K562 (cell line): ENCODE results near the gene SIM2. TPM values are rescaled to one million over a fixed set of nuclear protein-coding genes. Genes with fewer than 3 reads are reported as not detected.

Experiments used
- ATAC-seq: fragments of 200-7000 bp; cut with Tn5 transposase; 3 replicates; pipeline ENCODE4 v1.9.1; 2020; ENCODE audit warnings: moderate library complexity
- BruUV-seq: library from RNA; stranded (reverse); fragments of 400-500 nt; replicated peaks from 2 replicates; lab custom pipeline; 2021; lab: Mats Ljungman, UMichigan
- CTCF ChIA-PET: fragments of 300-600 bp; formaldehyde crosslinking; extraction: SDS; loops from one replicate; lab custom pipeline; 2021; ENCODE audit warnings: low intra/inter-chr PET ratio; lab: Yijun Ruan, JAX
- POLR2A ChIA-PET: fragments of 300-600, 350-650 bp; sonication (Branson Sonifier 250); formaldehyde crosslinking; extraction: SDS; loops from one replicate; lab custom pipeline; 2021; ENCODE audit warnings: antibody characterized with exemption, inconsistent platforms; lab: Yijun Ruan, JAX
- DNase-seq, 4 experiments: peaks; one replicate each; pipeline versions ENCODE4 v3.0.0 to v3.0.0-alpha.2; 2011 to 2018; ENCODE audit warnings: low spot score in 3 of 4, mixed read lengths in 3 of 4; ENCODE audit errors: extremely low read depth in 1 of 4
- FAIRE-seq: peaks from 2 replicates; lab custom pipeline; 2011; peaks lifted over from hg19 to GRCh38; lab: Jason Lieb, UNC
- H2AFZ ChIP-seq: 2 replicates; pipeline ENCODE4 v1.6.0; 2011; ENCODE audit warnings: low read depth, low read length, control low read depth, inconsistent platforms
- H3K27ac ChIP-seq: fragments of 200-600 bp; 3 replicates; pipeline ENCODE4 v1.8.0; 2011; ENCODE audit warnings: low read depth, mild to moderate bottlenecking, control low read depth, inconsistent platforms, low read length, moderate library complexity, mixed read lengths; ENCODE audit errors: extremely low read depth
- H3K27me3 ChIP-seq, 2 experiments: fragments of 300-600 bp in 1 of 2; 2 replicates in 1 of 2; 3 replicates in 1 of 2; pipeline versions ENCODE4 v1.6.0 to v1.8.0; 2011; ENCODE audit warnings: inconsistent platforms in 2 of 2, low read length in 2 of 2, mild to moderate bottlenecking in 1 of 2, mixed read lengths in 1 of 2, moderate library complexity in 1 of 2; ENCODE audit not compliant: control insufficient read depth in 2 of 2, insufficient read depth in 2 of 2
- H3K36me3 ChIP-seq: fragments of 300-600 bp; 3 replicates; pipeline ENCODE4 v1.8.0; 2011; ENCODE audit warnings: mild to moderate bottlenecking, low read length, inconsistent platforms; ENCODE audit not compliant: control insufficient read depth, insufficient read depth
- H3K4me1 ChIP-seq, 2 experiments: fragments of 200-600 bp in 1 of 2; replicated peaks in 1 of 2; 2 replicates in 1 of 2; 3 replicates in 1 of 2; pipeline versions ENCODE4 v1.5.1 to v1.8.0; 2011; ENCODE audit warnings: inconsistent platforms in 2 of 2, low read length in 2 of 2, mild to moderate bottlenecking in 1 of 2, mixed read lengths in 1 of 2, moderate library complexity in 1 of 2; ENCODE audit not compliant: control insufficient read depth in 2 of 2, insufficient read depth in 2 of 2
- H3K4me2 ChIP-seq: 2 replicates; pipeline ENCODE4 v1.6.1; 2011; ENCODE audit warnings: low read length, control low read depth, inconsistent platforms, mixed read lengths; ENCODE audit not compliant: insufficient read depth
- H3K4me3 ChIP-seq: fragments of 200-600 bp; sonication (generic), shearing (Covaris generic); 2 replicates; pipeline ENCODE4 v1.5.1; 2016; ENCODE audit warnings: control low read depth, inconsistent platforms
- H3K79me2 ChIP-seq: fragments of 200-600 bp; 3 replicates; pipeline ENCODE4 v1.8.0; 2011; ENCODE audit warnings: low read length, inconsistent platforms; ENCODE audit not compliant: control insufficient read depth, insufficient read depth
- H3K9ac ChIP-seq, 2 experiments: 2 replicates each; pipeline versions ENCODE4 v1.6.0 to v1.6.1; 2011; ENCODE audit warnings: low read depth in 2 of 2, low read length in 2 of 2, control low read depth in 1 of 2, inconsistent platforms in 1 of 2, mild to moderate bottlenecking in 1 of 2, mixed read lengths in 1 of 2; ENCODE audit not compliant: insufficient read depth in 1 of 2
- H3K9me1 ChIP-seq: one replicate; pipeline ENCODE4 v1.6.0; 2011; ENCODE audit warnings: inconsistent platforms, mild to moderate bottlenecking, low read length, moderate library complexity; ENCODE audit not compliant: control insufficient read depth, insufficient read depth
- H3K9me3 ChIP-seq: replicated peaks from 2 replicates; pipeline ENCODE4 v1.5.1; 2011; ENCODE audit warnings: low read depth, low read length, inconsistent platforms; ENCODE audit not compliant: control insufficient read depth, insufficient read depth
- H4K20me1 ChIP-seq: replicated peaks from 2 replicates; pipeline ENCODE4 v1.6.1; 2011; ENCODE audit warnings: low read length, inconsistent platforms, mixed read lengths; ENCODE audit not compliant: control insufficient read depth, insufficient read depth
- BDP1 ChIP-seq: IDR thresholded peaks from 3 replicates; pipeline ENCODE4 v1.6.1; 2011; ENCODE audit not compliant: insufficient read length, insufficient read depth
- CTBP1 ChIP-seq: fragments of 450-650 bp; IDR thresholded peaks from 2 replicates; pipeline ENCODE4 v1.6.1; 2016; ENCODE audit warnings: borderline replicate concordance
- ESRRA ChIP-seq: fragments of 450-650 bp; IDR thresholded peaks from 2 replicates; pipeline ENCODE4 v1.6.1; 2014; ENCODE audit warnings: low read depth, mild to moderate bottlenecking, moderate library complexity, borderline replicate concordance
- MED1 ChIP-seq: sonication (generic); formaldehyde crosslinking; IDR thresholded peaks from 2 replicates; pipeline ENCODE4 v1.8.1; 2023; ENCODE audit warnings: missing genetic modification reagents, borderline replicate concordance
- MTA1 ChIP-seq: fragments of 450-650 bp; IDR thresholded peaks from 2 replicates; pipeline ENCODE4 v1.6.1; 2017; ENCODE audit warnings: borderline replicate concordance
- NR2C2 ChIP-seq, 2 experiments: fragments of 200-800 bp in 1 of 2; sonication (Bioruptor generic) in 1 of 2; sonication (generic) in 1 of 2; formaldehyde crosslinking in 1 of 2; IDR thresholded peaks; 2 replicates each; pipeline versions ENCODE4 v1.6.1 to v1.8.0; 2016 to 2022; ENCODE audit warnings: mild to moderate bottlenecking in 1 of 2, missing compliant biosample characterization in 1 of 2, missing genetic modification characterization in 1 of 2, missing genetic modification reagents in 1 of 2
- TAF1 ChIP-seq: IDR thresholded peaks from 2 replicates; pipeline ENCODE4 v1.6.1; 2011; ENCODE audit warnings: mild to moderate bottlenecking, low read length, moderate library complexity; ENCODE audit not compliant: insufficient read depth, control insufficient read depth, severe bottlenecking; ENCODE audit errors: extremely low read depth
- ZNF174 ChIP-seq: fragments of 250-450 bp; sonication (Bioruptor Pico); IDR thresholded peaks from 2 replicates; pipeline ENCODE4 v1.4.0; 2020; ENCODE audit warnings: mild to moderate bottlenecking
- ZSCAN32 ChIP-seq: fragments of 450-650 bp; formaldehyde crosslinking; IDR thresholded peaks from 2 replicates; pipeline ENCODE4 v1.4.0; 2020; ENCODE audit warnings: mild to moderate bottlenecking, moderate library complexity
- WGBS: fragments of 100-300 bp; shearing (Covaris generic); methylation state at CpG from one replicate; pipeline ENCODE4 v1.1.6; 2016; ENCODE audit warnings: low coverage, mixed read lengths; ENCODE audit not compliant: insufficient coverage; ENCODE audit errors: missing lambda C conversion rate; 5-methylcytosine and 5-hydroxymethylcytosine counted together
- in situ Hi-C: fragments of 300-500 bp; cut with MboI; formaldehyde crosslinking; loops from 4 replicates; pipeline ENCODE4 v1.15.0; 2018; ENCODE audit warnings: inconsistent platforms, mixed read lengths
- intact Hi-C: fragments of 100-400 bp; cut with micrococcal nuclease; formaldehyde crosslinking; loops from 2 replicates; pipeline ENCODE4 v1.14.2; 2022
- polyA plus RNA-seq, 8 experiments: library from polyadenylated mRNA; depleted of rRNA in 4 of 8; stranded (reverse) in 5 of 8; unstranded in 3 of 8; fragments of >200 nt; fragmentation: Nextera tagmentation in 2 of 8; fragmentation: Illumina TruSeq in 1 of 8; extraction: Ambion mirVana in 2 of 8; extraction: Trizol in 1 of 8; gene quantifications; 2 replicates each; pipeline versions ENCODE4 v1.2.1 to v1.2.3, GENCODE V29; 2011 to 2014; ENCODE audit warnings: inconsistent platforms in 1 of 8, missing spikeins in 1 of 8
- total RNA-seq, 7 experiments: library from RNA; depleted of rRNA in 6 of 7; stranded (reverse); fragments of >200 nt in 6 of 7; fragmentation: Illumina TruSeq in 2 of 7; extraction: Trizol in 2 of 7; gene quantifications; 2 replicates each; pipeline versions ENCODE4 v1.2.1 to v1.2.3, GENCODE V29; 2011 to 2021; ENCODE audit warnings: low replicate concordance in 1 of 7
- TF ChIP-seq, protein P1 (sequence below): sonication (generic); formaldehyde crosslinking; IDR thresholded peaks from 2 replicates; pipeline ENCODE4 v1.8.1; 2022; ENCODE audit warnings: missing genetic modification reagents
- TF ChIP-seq, protein P2 (sequence below): fragments of 200-600 bp; sonication (generic); IDR thresholded peaks from one replicate; pipeline ENCODE4 v1.6.1; 2012; ENCODE audit warnings: mild to moderate bottlenecking, low read depth, low read length, inconsistent platforms

The SIM2 gene
- total and polyA plus RNA-seq, 9 of the 15 experiments (the other 6 are each of a cell fraction or from before 2014, with no cell fraction given): 0.07 to 0.11 (median 0.08) TPM; not detected in 6

DNA sequence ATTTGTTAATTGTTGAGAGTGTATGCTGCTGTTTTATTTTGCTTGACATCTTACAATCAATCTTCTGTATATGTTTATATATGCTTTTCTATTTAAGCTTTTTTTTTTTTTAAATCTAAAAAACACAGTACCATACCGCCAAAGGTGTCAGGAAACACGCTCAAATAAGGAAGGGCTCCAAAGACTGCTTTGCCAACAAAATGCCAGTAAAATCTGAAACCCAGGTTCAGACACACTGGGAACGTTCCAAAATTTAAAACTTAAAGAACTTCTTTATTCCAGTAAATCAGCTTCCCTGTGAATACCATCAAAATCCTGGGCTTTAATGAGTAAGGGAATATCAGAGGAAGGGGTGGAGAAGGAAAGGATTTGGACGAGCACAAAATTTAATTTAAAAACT lies 87.3 kb downstream of the SIM2 start:
- H3K9me1 ChIP-seq: no peaks in the 10 kb centered on the region
- H3K4me3 ChIP-seq: no peak overlapping the region
- ATAC-seq (no peak), FAIRE-seq (no peak), DNase-seq (no peak)
- H3K79me2 ChIP-seq: no peaks in the 10 kb centered on the region
- BruUV-seq: no TSS peak
- no peaks in the 10 kb centered on the region for H3K36me3 ChIP-seq
- ChIA-PET POLR2A (interaction anchor here (0.6 kb wide), 1 partner anchor 17 kb away, joined by 3 read pairs; no protein-coding TSS in a partner anchor), CTCF (no interaction called here)
- no peak overlapping the region for H3K27ac ChIP-seq
- H4K20me1 ChIP-seq: no peaks in the 10 kb centered on the region
- H3K4me2 ChIP-seq: no peak overlapping the region
- H2AFZ ChIP-seq: no peak overlapping the region
- no peaks in the 10 kb centered on the region for H3K27me3 ChIP-seq
- no peak overlapping the region for H3K9ac ChIP-seq
- H3K4me1 ChIP-seq: peaks cover 0 to 3% of the 10 kb centered on the region in 2 experiments; a peak in 1 of 5 replicates
- WGBS: 18% methylated on average over 4 of the region's 4 CpGs
- H3K9me3 ChIP-seq: no peaks in the 10 kb centered on the region
- in situ Hi-C loops (no loop called here), intact Hi-C loops (no loop called here)
- TF ChIP-seq CTBP1 (no peak), MTA1 (no peak), TAF1 (no peak), MED1 (CRISPR knock-in tag) (no peak), NR2C2 (CRISPR knock-in tag; IDR thresholded peaks at IDR 0.05) (no peak), NR2C2 (tag; IDR thresholded peaks at IDR 0.05) (no peak), ZSCAN32 (CRISPR knock-in tag) (no peak), ESRRA (no peak), BDP1 (no peak), ZNF174 (CRISPR knock-in tag) (no peak)
- TF ChIP-seq, protein P1, sequence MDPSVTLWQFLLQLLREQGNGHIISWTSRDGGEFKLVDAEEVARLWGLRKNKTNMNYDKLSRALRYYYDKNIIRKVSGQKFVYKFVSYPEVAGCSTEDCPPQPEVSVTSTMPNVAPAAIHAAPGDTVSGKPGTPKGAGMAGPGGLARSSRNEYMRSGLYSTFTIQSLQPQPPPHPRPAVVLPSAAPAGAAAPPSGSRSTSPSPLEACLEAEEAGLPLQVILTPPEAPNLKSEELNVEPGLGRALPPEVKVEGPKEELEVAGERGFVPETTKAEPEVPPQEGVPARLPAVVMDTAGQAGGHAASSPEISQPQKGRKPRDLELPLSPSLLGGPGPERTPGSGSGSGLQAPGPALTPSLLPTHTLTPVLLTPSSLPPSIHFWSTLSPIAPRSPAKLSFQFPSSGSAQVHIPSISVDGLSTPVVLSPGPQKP (CRISPR knock-in tag): no peak
- TF ChIP-seq, protein P2, sequence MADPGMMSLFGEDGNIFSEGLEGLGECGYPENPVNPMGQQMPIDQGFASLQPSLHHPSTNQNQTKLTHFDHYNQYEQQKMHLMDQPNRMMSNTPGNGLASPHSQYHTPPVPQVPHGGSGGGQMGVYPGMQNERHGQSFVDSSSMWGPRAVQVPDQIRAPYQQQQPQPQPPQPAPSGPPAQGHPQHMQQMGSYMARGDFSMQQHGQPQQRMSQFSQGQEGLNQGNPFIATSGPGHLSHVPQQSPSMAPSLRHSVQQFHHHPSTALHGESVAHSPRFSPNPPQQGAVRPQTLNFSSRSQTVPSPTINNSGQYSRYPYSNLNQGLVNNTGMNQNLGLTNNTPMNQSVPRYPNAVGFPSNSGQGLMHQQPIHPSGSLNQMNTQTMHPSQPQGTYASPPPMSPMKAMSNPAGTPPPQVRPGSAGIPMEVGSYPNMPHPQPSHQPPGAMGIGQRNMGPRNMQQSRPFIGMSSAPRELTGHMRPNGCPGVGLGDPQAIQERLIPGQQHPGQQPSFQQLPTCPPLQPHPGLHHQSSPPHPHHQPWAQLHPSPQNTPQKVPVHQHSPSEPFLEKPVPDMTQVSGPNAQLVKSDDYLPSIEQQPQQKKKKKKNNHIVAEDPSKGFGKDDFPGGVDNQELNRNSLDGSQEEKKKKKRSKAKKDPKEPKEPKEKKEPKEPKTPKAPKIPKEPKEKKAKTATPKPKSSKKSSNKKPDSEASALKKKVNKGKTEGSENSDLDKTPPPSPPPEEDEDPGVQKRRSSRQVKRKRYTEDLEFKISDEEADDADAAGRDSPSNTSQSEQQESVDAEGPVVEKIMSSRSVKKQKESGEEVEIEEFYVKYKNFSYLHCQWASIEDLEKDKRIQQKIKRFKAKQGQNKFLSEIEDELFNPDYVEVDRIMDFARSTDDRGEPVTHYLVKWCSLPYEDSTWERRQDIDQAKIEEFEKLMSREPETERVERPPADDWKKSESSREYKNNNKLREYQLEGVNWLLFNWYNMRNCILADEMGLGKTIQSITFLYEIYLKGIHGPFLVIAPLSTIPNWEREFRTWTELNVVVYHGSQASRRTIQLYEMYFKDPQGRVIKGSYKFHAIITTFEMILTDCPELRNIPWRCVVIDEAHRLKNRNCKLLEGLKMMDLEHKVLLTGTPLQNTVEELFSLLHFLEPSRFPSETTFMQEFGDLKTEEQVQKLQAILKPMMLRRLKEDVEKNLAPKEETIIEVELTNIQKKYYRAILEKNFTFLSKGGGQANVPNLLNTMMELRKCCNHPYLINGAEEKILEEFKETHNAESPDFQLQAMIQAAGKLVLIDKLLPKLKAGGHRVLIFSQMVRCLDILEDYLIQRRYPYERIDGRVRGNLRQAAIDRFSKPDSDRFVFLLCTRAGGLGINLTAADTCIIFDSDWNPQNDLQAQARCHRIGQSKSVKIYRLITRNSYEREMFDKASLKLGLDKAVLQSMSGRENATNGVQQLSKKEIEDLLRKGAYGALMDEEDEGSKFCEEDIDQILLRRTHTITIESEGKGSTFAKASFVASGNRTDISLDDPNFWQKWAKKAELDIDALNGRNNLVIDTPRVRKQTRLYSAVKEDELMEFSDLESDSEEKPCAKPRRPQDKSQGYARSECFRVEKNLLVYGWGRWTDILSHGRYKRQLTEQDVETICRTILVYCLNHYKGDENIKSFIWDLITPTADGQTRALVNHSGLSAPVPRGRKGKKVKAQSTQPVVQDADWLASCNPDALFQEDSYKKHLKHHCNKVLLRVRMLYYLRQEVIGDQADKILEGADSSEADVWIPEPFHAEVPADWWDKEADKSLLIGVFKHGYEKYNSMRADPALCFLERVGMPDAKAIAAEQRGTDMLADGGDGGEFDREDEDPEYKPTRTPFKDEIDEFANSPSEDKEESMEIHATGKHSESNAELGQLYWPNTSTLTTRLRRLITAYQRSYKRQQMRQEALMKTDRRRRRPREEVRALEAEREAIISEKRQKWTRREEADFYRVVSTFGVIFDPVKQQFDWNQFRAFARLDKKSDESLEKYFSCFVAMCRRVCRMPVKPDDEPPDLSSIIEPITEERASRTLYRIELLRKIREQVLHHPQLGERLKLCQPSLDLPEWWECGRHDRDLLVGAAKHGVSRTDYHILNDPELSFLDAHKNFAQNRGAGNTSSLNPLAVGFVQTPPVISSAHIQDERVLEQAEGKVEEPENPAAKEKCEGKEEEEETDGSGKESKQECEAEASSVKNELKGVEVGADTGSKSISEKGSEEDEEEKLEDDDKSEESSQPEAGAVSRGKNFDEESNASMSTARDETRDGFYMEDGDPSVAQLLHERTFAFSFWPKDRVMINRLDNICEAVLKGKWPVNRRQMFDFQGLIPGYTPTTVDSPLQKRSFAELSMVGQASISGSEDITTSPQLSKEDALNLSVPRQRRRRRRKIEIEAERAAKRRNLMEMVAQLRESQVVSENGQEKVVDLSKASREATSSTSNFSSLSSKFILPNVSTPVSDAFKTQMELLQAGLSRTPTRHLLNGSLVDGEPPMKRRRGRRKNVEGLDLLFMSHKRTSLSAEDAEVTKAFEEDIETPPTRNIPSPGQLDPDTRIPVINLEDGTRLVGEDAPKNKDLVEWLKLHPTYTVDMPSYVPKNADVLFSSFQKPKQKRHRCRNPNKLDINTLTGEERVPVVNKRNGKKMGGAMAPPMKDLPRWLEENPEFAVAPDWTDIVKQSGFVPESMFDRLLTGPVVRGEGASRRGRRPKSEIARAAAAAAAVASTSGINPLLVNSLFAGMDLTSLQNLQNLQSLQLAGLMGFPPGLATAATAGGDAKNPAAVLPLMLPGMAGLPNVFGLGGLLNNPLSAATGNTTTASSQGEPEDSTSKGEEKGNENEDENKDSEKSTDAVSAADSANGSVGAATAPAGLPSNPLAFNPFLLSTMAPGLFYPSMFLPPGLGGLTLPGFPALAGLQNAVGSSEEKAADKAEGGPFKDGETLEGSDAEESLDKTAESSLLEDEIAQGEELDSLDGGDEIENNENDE: no peak
